Common myeloid progenitor, CD34-positive (primary cell): ENCODE measurements around the gene ATP6V1G2. TPM values are rescaled to one million over a fixed set of nuclear protein-coding genes. Genes with fewer than 3 reads are reported as not detected.
"Not testable (repeated sequence)": the region's sequence is repeated elsewhere in the genome, so short reads cannot be mapped to it uniquely, and the experiment has no call there.

Source experiments
- CTCF ChIA-PET: fragments of 350-600 bp; sonication (Branson Sonifier 250); formaldehyde crosslinking; loops from one replicate; lab custom pipeline; 2021; ENCODE audit warnings: antibody characterized with exemption; lab: Charles Lee
- POLR2A ChIA-PET: fragments of 350-600 bp; sonication (Branson Sonifier 250); formaldehyde crosslinking; loops from one replicate; lab custom pipeline; 2021; ENCODE audit warnings: antibody characterized with exemption; lab: Charles Lee
- DNase-seq, 3 donors: peaks; one replicate each; pipeline versions ENCODE4 v3.0.0 to v3.0.0-alpha.2; 2013
- H3K27ac ChIP-seq, 2 experiments: 1 replicate in 1 of 2; 2 replicates in 1 of 2; pipeline ENCODE4 v1.7.0; 2013; ENCODE audit warnings: inconsistent platforms in 2 of 2, low read length in 2 of 2, mild to moderate bottlenecking in 2 of 2, low read depth in 1 of 2, moderate library complexity in 1 of 2; ENCODE audit not compliant: severe bottlenecking in 2 of 2, insufficient read depth in 1 of 2, poor library complexity in 1 of 2
- H3K27me3 ChIP-seq, 5 experiments: replicated peaks in 2 of 5; 1 replicate in 3 of 5; 2 replicates in 2 of 5; pipeline versions ENCODE4 v1.6.1 to v1.7.0; 2013; ENCODE audit warnings: low read length in 4 of 5, mild to moderate bottlenecking in 2 of 5, moderate library complexity in 2 of 5, inconsistent platforms in 1 of 5; ENCODE audit not compliant: insufficient read depth in 5 of 5, control insufficient read depth in 4 of 5
- H3K36me3 ChIP-seq, 4 experiments: 1 replicate in 2 of 4; 2 replicates in 2 of 4; pipeline versions ENCODE4 v1.6.1 to v1.7.0; 2013; ENCODE audit warnings: low read length in 3 of 4, control low read depth in 1 of 4, mild to moderate bottlenecking in 1 of 4; ENCODE audit not compliant: control insufficient read depth in 4 of 4, insufficient read depth in 4 of 4
- H3K4me1 ChIP-seq, 4 experiments: 1 replicate in 3 of 4; 2 replicates in 1 of 4; pipeline versions ENCODE4 v1.6.1 to v1.7.1; 2013; ENCODE audit warnings: low read length in 3 of 4, mild to moderate bottlenecking in 3 of 4, control low read depth in 1 of 4, inconsistent platforms in 1 of 4, moderate library complexity in 1 of 4; ENCODE audit not compliant: control insufficient read depth in 4 of 4, insufficient read depth in 4 of 4; ENCODE audit errors: control extremely low read depth in 1 of 4
- H3K4me3 ChIP-seq, 7 experiments: 1 replicate in 4 of 7; 2 replicates in 3 of 7; pipeline versions ENCODE4 v1.5.1 to v1.7.0; 2013; ENCODE audit warnings: mild to moderate bottlenecking in 7 of 7, low read length in 6 of 7, moderate library complexity in 6 of 7, inconsistent platforms in 2 of 7, low read depth in 2 of 7, control low read depth in 1 of 7; ENCODE audit not compliant: insufficient read depth in 4 of 7, control insufficient read depth in 1 of 7; ENCODE audit errors: extremely low read depth in 1 of 7
- H3K9me3 ChIP-seq, 5 experiments: 1 replicate in 4 of 5; 2 replicates in 1 of 5; pipeline versions ENCODE4 v1.6.1 to v1.7.1; 2013; ENCODE audit warnings: low read length in 4 of 5, mild to moderate bottlenecking in 2 of 5, inconsistent platforms in 1 of 5, low read depth in 1 of 5, moderate library complexity in 1 of 5; ENCODE audit not compliant: control insufficient read depth in 4 of 5, insufficient read depth in 2 of 5; ENCODE audit errors: control extremely low read depth in 1 of 5
- WGBS: methylation state at CpG from one replicate; pipeline ENCODE4 v1.1.5; 2013; ENCODE audit not compliant: insufficient coverage; 5-methylcytosine and 5-hydroxymethylcytosine counted together
- polyA plus RNA-seq: library from polyadenylated mRNA; unstranded; fragments of 120-200 nt; gene quantifications from one replicate; pipeline ENCODE4 v1.2.1, GENCODE V29; 2013

ATP6V1G2 gene
- 2.0 TPM for polyA plus RNA-seq

- peak; percentile 86 to 89 (median 87) for DNase-seq
- no peaks in the 10 kb centered on the region for H3K27me3 ChIP-seq
- H3K4me3 ChIP-seq, result peak within 1 kb of the TSS in 6 of 7 experiments; percentile 60 to 81 (median 72)
- peak within 1 kb of the TSS; percentile 74 to 91 for H3K27ac ChIP-seq
- WGBS, result 15% methylated on average over 8 of the region's 11 CpGs
- H3K9me3 ChIP-seq, result no peaks in the 10 kb centered on the region
- peaks cover 8 to 49% (median 31%) of the 10 kb centered on the region in 4 experiments for H3K4me1 ChIP-seq
- ChIA-PET POLR2A (interaction anchor here (0.9 to 1.1 kb wide), 5 partner anchors 34 to 281 kb away, joined by 3 to 5 read pairs (median 3); partner anchors contain the start of genes C6orf47, GPANK1 and HSPA1B), CTCF (interaction anchor here (0.6 to 24.7 kb wide), 17 partner anchors 12 to 406 kb away, joined by 3 to 557 read pairs (median 3); partner anchors contain the start of genes C6orf47, LST1, LTB and MICB)
- H3K36me3 ChIP-seq, result peaks cover 0 to 7% (median under 1%) of the 10 kb centered on the region in 4 experiments
Observed at GRCh38 chr6:31546339-31546957, at the start of gene ATP6V1G2. Gene ATP6V1G2, minus strand, starts transcription at chr6:31546608. Its CDS starts 49 bp downstream, at chr6:31546559.

DNA sequence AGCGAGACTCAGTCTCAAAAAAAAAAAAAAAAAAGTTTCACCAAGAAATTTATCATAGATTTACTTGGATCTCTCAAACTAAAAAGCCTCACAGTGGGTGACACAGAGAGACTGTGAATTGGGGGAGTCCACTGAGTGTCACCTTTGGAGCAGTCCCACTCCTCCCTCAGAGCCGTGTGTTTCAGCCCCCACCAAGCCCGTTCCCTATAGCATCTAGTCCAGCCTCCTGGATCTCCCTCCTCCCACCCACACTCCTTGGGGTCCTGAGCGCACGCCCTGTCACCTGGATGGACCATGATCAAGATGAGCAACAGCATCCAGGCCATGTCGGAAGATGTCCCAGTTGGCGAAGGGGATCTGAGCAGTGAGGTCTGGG lies 46.0 kb upstream of the ATP6V1G2 start:
- POLR2A ChIA-PET, result no interaction called here
- WGBS, result 92% methylated on average over 6 of the region's 7 CpGs
- no peak overlapping the region for H3K27ac ChIP-seq
- no peak for DNase-seq
- peaks cover 3 to 54% (median 41%) of the 10 kb centered on the region in 4 experiments for H3K4me1 ChIP-seq
- peaks cover 0 to 16% (median 0%) of the 10 kb centered on the region in 4 experiments for H3K36me3 ChIP-seq
- no peaks in the 10 kb centered on the region for H3K27me3 ChIP-seq
- no peak overlapping the region for H3K4me3 ChIP-seq
- no peaks in the 10 kb centered on the region for H3K9me3 ChIP-seq
- CTCF ChIA-PET, result interaction anchor here (0.7 to 14.0 kb wide), 7 partner anchors 10 to 113 kb away, joined by 3 to 605 read pairs (median 127); partner anchors contain the start of genes AIF1, ATP6V1G2, DDX39B and LST1

GRCh38 chr6:31590691-31591090 lies 44.3 kb upstream of the ATP6V1G2 start:
- CTCF ChIA-PET, result interaction anchor here (8.8 to 19.6 kb wide), 3 partner anchors 7 to 41 kb away, joined by 76 to 605 read pairs (median 557); partner anchors contain the start of genes ATP6V1G2, DDX39B, NCR3 and NFKBIL1
- H3K27ac ChIP-seq, POLR2A ChIA-PET, DNase-seq, H3K4me3 ChIP-seq, H3K27me3 ChIP-seq, H3K9me3 ChIP-seq: not testable (repeated sequence)
- Histone ChIP-seq H3K4me1 (peaks cover 11 to 57% (median 53%) of the 10 kb centered on the region in 4 experiments), H3K36me3 (peaks cover 0 to 16% (median 0%) of the 10 kb centered on the region in 4 experiments)
- WGBS, result 95% methylated on average over 5 of the region's 5 CpGs

DNA sequence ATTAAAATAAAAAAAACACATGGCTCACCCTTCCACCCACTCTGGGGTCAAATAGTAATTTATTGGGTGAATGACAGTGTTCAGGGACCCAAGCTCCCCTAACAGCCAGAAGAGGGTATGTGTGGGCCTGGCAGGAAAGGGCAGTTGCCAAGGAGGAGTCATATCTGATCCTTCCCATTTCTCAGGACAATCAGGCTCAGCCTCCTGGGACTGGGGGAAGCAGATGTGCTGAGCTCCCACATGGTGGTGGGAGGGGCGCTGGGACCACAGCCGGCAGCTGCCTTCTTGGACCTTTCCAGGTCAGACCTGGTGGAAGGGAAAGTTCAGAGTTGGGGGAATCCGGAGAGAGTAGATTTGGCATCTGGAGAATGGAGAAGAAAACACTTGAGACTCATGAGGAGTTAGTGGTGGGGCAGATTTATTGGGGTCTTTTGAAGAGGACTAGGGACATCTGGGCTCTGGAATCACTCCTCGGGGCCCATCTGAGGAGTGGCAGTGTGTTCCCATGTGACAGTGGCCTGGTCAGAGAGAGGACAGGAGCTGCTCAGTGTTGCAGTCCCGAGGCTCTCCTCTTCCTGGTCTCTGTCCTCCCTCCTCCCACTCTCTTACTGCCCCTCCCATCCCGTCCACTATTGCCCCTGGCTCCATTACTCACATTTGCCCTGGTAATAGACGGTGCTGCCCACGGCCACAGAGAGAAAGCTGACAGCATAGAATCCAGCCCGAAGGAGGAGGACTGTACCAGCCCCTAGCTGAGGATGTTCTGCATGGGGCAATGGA lies 42.7 kb upstream of the ATP6V1G2 start:
- DNase-seq, result no peak
- no peaks in the 10 kb centered on the region for H3K9me3 ChIP-seq
- POLR2A ChIA-PET, result no interaction called here
- WGBS, result 70% methylated on average over 9 of the region's 9 CpGs
- H3K4me1 ChIP-seq, result peaks cover 15 to 74% (median 65%) of the 10 kb centered on the region in 4 experiments
- peak overlapping the region in 3 of 7 experiments; percentile 41 to 76 (median 76) for H3K4me3 ChIP-seq
- H3K36me3 ChIP-seq, result peaks cover 0 to 16% (median 0%) of the 10 kb centered on the region in 4 experiments
- H3K27ac ChIP-seq, result peak overlapping the region in 1 of 2 experiments; percentile 54
- no peaks in the 10 kb centered on the region for H3K27me3 ChIP-seq
- CTCF ChIA-PET, result interaction anchor here (1.0 to 19.6 kb wide), 5 partner anchors 9 to 39 kb away, joined by 3 to 605 read pairs (median 76); partner anchors contain the start of genes AIF1, ATP6V1G2, DDX39B and NCR3

GRCh38 chr6:31587791-31588777 lies 41.7 kb upstream of the ATP6V1G2 start:
- peak overlapping the region in 6 of 7 experiments; percentile 36 to 76 (median 58) for H3K4me3 ChIP-seq
- peaks cover 15 to 78% (median 66%) of the 10 kb centered on the region in 4 experiments for H3K4me1 ChIP-seq
- WGBS, result 29% methylated on average over 9 of the region's 12 CpGs
- H3K27ac ChIP-seq, result peak overlapping the region; percentile 54 to 76
- DNase-seq, result no peak
- H3K9me3 ChIP-seq, result no peaks in the 10 kb centered on the region
- H3K36me3 ChIP-seq, result peaks cover 0 to 16% (median 0%) of the 10 kb centered on the region in 4 experiments
- POLR2A ChIA-PET, result interaction anchor here (0.6 to 2.2 kb wide), 2 partner anchors 40 to 971 kb away, joined by 5 read pairs; partner anchors contain the start of genes NFKBIL1 and PPP1R10
- CTCF ChIA-PET, result interaction anchor here (1.0 to 19.6 kb wide), 5 partner anchors 10 to 38 kb away, joined by 3 to 605 read pairs (median 76); partner anchors contain the start of genes ATP6V1G2, DDX39B, NCR3 and NFKBIL1
- H3K27me3 ChIP-seq, result no peaks in the 10 kb centered on the region
